Choroid plexus epithelial cell (primary cell): ENCODE results near the gene TMEM94.

Experiments used
- DNase-seq: peaks from one replicate; pipeline ENCODE4 v3.0.0-alpha.2; 2010; ENCODE audit warnings: low read depth
- H3K4me3 ChIP-seq: 2 replicates; pipeline ENCODE4 v1.5.1; 2011; ENCODE audit warnings: low read depth, mild to moderate bottlenecking, control low read depth, low read length, moderate library complexity
- TF ChIP-seq, protein P1 (sequence below): conservative IDR thresholded peaks from 2 replicates; pipeline ENCODE4 v1.5.1; 2011; ENCODE audit warnings: low read depth, mild to moderate bottlenecking, control low read depth, inconsistent platforms, low read length, moderate library complexity

TMEM94 gene

DNA sequence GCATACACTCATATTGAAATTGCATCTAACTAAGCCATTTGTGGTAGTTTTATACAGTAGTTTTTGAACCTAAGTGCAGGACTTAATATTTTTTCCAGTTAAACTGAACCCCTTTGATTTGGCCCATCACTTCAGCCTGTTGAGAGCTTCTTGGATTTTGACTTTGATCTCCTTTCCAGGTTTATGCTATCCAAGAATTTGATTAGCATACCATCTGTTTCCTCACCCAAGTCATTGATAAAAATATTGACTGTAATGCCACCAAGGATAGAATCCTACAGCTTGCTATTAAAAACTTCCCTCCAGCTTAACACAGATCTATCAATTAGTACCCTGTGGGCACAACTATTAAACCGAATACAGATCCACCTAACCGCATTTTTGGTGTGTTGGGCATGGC lies 7.2 kb downstream of the TMEM94 start:
- DNase-seq, result no peak
- no peak overlapping the region for H3K4me3 ChIP-seq
- TF ChIP-seq, protein P1, sequence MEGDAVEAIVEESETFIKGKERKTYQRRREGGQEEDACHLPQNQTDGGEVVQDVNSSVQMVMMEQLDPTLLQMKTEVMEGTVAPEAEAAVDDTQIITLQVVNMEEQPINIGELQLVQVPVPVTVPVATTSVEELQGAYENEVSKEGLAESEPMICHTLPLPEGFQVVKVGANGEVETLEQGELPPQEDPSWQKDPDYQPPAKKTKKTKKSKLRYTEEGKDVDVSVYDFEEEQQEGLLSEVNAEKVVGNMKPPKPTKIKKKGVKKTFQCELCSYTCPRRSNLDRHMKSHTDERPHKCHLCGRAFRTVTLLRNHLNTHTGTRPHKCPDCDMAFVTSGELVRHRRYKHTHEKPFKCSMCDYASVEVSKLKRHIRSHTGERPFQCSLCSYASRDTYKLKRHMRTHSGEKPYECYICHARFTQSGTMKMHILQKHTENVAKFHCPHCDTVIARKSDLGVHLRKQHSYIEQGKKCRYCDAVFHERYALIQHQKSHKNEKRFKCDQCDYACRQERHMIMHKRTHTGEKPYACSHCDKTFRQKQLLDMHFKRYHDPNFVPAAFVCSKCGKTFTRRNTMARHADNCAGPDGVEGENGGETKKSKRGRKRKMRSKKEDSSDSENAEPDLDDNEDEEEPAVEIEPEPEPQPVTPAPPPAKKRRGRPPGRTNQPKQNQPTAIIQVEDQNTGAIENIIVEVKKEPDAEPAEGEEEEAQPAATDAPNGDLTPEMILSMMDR, result no peak

DNA sequence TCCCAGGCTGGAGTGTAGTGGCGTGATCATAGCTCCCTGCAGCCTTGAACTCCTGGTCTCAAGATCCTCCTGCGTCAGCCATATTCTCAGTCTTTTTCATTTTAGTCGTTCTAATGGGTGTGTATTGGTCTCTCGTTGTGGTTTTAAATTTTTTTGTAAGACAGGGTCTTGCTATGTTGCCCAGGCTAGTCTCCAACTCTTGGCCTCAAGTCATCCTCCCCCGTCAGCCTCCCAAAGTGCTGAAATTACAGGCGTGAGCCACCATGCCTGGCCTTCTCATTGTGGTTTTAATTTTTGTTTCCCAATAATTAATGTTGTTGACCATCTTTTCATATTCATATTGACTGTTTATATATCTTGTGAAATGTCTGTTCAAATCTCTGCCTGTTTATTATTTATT lies 8.6 kb downstream of the TMEM94 start:
- DNase-seq, result no peak
- TF ChIP-seq, protein P1, result no peak
- H3K4me3 ChIP-seq, result no peak overlapping the region

DNA sequence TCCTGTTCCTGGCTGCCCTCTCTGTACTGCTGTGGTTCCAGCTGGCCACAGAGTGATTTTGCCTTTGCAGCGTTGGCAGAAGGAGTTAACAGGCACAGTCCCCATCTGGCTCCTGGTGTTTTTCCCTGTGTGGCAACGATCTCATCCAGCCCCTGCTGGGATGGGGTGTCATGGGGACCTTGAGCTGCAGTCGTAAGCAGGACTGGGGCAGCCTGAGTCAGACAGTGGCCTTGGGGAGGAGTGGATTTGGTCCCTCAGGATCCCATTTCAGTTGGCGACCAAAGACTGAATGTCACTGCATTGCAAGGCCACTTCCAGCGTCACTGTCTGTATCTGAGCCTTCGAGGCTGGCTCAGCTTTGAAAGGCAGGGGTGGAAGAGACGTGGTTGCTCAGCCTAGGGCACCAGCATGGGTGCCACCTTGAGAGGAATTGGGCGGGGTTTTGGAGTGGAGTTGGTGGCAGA lies 11.9 kb downstream of the TMEM94 start:
- no peak for DNase-seq
- TF ChIP-seq, protein P1, result no peak

DNA sequence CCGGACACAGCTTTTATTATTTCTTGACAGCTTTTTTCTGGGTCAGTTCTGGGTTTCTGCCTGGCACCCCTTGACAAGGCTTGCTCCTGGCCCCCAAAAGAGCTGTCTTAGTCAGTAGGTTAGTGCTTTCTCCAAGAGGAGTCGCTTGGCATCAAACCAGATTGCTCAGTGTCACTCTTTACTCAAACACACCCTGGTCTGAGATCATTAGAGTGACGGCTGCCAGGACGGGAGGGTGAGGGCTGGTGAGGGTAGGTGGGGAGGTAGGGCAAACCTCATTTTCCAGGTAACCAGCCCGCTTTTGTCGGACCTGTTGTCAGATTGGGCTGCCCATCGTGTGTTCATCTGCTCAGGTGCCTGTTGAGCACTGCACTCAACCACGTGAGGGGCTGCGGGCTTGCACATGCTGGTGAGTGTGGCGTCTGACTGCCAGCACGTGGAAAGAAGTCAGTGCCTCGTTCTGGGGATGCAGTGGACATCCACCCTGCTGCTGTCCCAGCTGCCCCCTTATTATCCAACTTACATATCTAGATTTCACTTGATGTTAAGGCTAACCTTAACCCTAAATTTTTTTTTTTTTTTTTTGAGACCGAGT lies 12.4 kb downstream of the TMEM94 start:
- TF ChIP-seq, protein P1, result no peak
- no peak overlapping the region for H3K4me3 ChIP-seq
- DNase-seq, result no peak

More for the DNA sequence above, 11.9 kb downstream of the TMEM94 start:
- no peak overlapping the region for H3K4me3 ChIP-seq

DNA sequence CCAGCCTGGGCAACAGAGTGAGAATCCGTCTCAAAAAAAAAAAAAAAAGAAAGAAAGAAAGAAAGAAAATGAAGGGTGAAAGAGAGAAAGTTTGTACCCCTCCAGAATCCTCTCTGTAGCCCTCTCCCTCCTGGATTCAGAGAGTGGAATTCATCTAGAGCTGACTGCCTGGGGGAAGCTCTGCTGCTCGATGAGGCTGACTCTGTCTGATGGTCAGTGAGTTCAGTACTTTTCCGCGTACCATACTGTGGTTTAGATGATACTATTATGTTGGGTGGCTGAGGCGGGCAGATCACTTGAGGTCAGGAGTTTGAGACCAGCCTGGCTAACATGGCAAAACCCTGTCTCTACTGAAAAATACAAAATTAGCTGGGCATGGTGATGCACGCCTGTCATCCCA lies 14.8 kb downstream of the TMEM94 start:
- DNase-seq, result no peak
- no peak overlapping the region for H3K4me3 ChIP-seq
- TF ChIP-seq, protein P1, result no peak

DNA sequence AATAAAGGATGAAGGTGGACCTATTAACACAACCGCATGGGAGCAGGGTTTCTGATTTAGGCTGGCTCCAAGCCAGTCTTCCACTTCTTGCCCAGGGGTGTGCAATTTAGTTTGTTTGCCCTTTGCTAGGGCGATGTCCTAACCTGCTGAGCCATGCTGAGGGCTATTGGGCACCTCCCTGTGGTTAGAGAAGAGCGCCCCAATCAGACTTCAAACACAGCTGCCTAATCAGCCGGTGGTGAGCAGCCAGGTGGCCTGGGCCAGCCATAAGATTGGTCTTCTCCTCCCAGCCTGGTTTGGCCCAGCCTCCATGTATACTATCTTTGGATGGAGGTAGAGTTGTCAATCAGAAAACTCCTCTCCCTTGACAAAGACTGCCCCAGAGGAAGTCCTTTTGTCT lies 15.7 kb downstream of the TMEM94 start:
- DNase-seq, result no peak
- TF ChIP-seq, protein P1, result no peak
- no peak overlapping the region for H3K4me3 ChIP-seq

DNA sequence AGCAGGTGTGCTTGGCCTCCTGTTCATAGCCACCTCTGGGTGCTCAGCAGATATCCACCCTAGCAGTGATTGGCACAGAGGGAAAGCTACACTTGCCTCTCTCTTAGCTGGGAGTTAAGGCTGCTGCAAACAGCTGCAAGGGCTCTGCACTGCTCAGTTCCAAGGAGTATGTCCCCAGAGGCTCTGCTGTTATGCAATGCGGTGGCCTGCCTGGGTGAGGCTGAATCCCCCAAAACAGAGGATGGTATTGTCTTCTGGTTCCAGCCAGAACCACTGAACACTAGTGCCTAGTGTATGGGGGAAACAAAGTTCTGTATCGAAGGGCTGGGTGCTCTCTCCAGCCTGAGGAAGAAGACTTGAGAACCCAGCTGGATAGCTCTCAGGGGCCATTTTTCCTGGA lies 16.8 kb downstream of the TMEM94 start:
- DNase-seq, result no peak
- no peak overlapping the region for H3K4me3 ChIP-seq
- TF ChIP-seq, protein P1, result no peak
